PFSK-1 (cell line): Measurements from ENCODE around the gene TMEM219.

ENCODE experiments used
- FOXP2 ChIP-seq: optimal IDR thresholded peaks from 2 replicates; pipeline ENCODE3; 2011; ENCODE audit warnings: borderline replicate concordance, control low read depth, inconsistent platforms; ENCODE audit not compliant: insufficient read depth; ENCODE audit errors: extremely low read length, extremely low read depth
- POLR2AphosphoS5 ChIP-seq: IDR thresholded peaks from 2 replicates; pipeline ENCODE4 v1.6.1; 2012; ENCODE audit warnings: low read depth, mild to moderate bottlenecking, control low read depth, low read length, moderate library complexity
- REST ChIP-seq, 2 experiments: IDR thresholded peaks; 2 replicates each; pipeline versions ENCODE4 v1.6.1 to v1.8.0; 2011 to 2012; ENCODE audit warnings: low read depth in 2 of 2, low read length in 2 of 2, control low read depth in 1 of 2, inconsistent platforms in 1 of 2, mild to moderate bottlenecking in 1 of 2, moderate library complexity in 1 of 2; ENCODE audit not compliant: insufficient read depth in 1 of 2
- SIN3A ChIP-seq: IDR thresholded peaks from 2 replicates; pipeline ENCODE4 v1.6.1; 2012; ENCODE audit warnings: mild to moderate bottlenecking, low read length, moderate library complexity, borderline replicate concordance; ENCODE audit not compliant: insufficient read depth
- TAF1 ChIP-seq: IDR thresholded peaks from 2 replicates; pipeline ENCODE4 v1.6.1; 2012; ENCODE audit warnings: low read length, control low read depth, borderline replicate concordance; ENCODE audit not compliant: insufficient read depth

Gene TMEM219

GRCh38 chr16:29961127-29961478, 776 bp upstream of the TMEM219 start:
- TF ChIP-seq SIN3A = no peak
- TF ChIP-seq POLR2AphosphoS5 = no peak
- no peak for TF ChIP-seq FOXP2
- TF ChIP-seq TAF1 = no peak
- TF ChIP-seq REST (IDR thresholded peaks at IDR 0.05; ENCODE audit: insufficient read depth in 1 of 2, low read depth in 2 of 2, low read length in 2 of 2) = no peak

- TF ChIP-seq SIN3A (0 out of 2 replicates have a peak, but pooled peaks have one; percentile 38), REST (IDR thresholded peaks at IDR 0.05; ENCODE audit: insufficient read depth in 1 of 2, low read depth in 2 of 2, low read length in 2 of 2) (no peak)
Measured at GRCh38 chr16:29962344-29962994, 590 bp downstream of the TMEM219 start.

- TF ChIP-seq POLR2AphosphoS5 (no peak), SIN3A (no peak), FOXP2 (no peak), TAF1 (no peak), REST (IDR thresholded peaks at IDR 0.05; ENCODE audit: insufficient read depth in 1 of 2, low read depth in 2 of 2, low read length in 2 of 2) (no peak)
Measured at GRCh38 chr16:29963021-29963743, 1.3 kb downstream of the TMEM219 start.

GRCh38 chr16:29968205-29968604, 6.3 kb downstream of the TMEM219 start:
- no peak for TF ChIP-seq REST (IDR thresholded peaks at IDR 0.05; ENCODE audit: insufficient read depth in 1 of 2, low read depth in 2 of 2, low read length in 2 of 2)
- TF ChIP-seq FOXP2 = no peak
- no peak for TF ChIP-seq TAF1
- TF ChIP-seq POLR2AphosphoS5 = no peak
- TF ChIP-seq SIN3A = no peak
